HepG2 (cell line): ENCODE measurements around the gene CTNNA3. TPM values are rescaled to one million over a fixed set of nuclear protein-coding genes. Genes with fewer than 3 reads are reported as not detected.

ENCODE experiments used
- ATAC-seq: fragments of 200-7000 bp; cut with Tn5 transposase; 3 replicates; pipeline ENCODE4 v1.9.1; 2020; ENCODE audit warnings: mild to moderate bottlenecking, moderate library complexity
- BruUV-seq: library from RNA; stranded (reverse); fragments of 400-500 nt; replicated peaks from 2 replicates; lab custom pipeline; 2021; lab: Mats Ljungman, UMichigan
- CTCF ChIA-PET: fragments of 300-600 bp; formaldehyde crosslinking; extraction: SDS; loops from one replicate; lab custom pipeline; 2021; ENCODE audit warnings: low total read pairs, inconsistent platforms, low intra/inter-chr PET ratio; lab: Yijun Ruan, JAX
- POLR2A ChIA-PET: fragments of 350-600 bp; sonication (Branson Sonifier 250); formaldehyde crosslinking; loops from one replicate; lab custom pipeline; 2020; ENCODE audit warnings: antibody characterized with exemption, inconsistent platforms; lab: Yijun Ruan, JAX
- DNase-seq: peaks from one replicate; pipeline ENCODE4 v3.0.0-alpha.2; 2015; ENCODE audit warnings: low spot score
- FAIRE-seq: peaks from 3 replicates; lab custom pipeline; 2011; peaks lifted over from hg19 to GRCh38; lab: Jason Lieb, UNC
- H2AFZ ChIP-seq: one replicate; pipeline ENCODE4 v1.6.1; 2011; ENCODE audit warnings: low read length, inconsistent platforms
- H3K27ac ChIP-seq: fragments of 300-600 bp; 3 replicates; pipeline ENCODE4 v1.8.0; 2011; ENCODE audit warnings: mixed run types, mild to moderate bottlenecking, mixed read lengths, low read length, inconsistent platforms; ENCODE audit not compliant: insufficient read depth; ENCODE audit errors: extremely low read length
- H3K27me3 ChIP-seq, 2 experiments: fragments of 200-600 bp in 1 of 2; 2 replicates in 1 of 2; 3 replicates in 1 of 2; pipeline versions ENCODE4 v1.6.0 to v1.8.0; 2011; ENCODE audit warnings: low read length in 2 of 2, mild to moderate bottlenecking in 2 of 2, moderate library complexity in 2 of 2, inconsistent platforms in 1 of 2; ENCODE audit not compliant: insufficient read depth in 2 of 2, control insufficient read depth in 1 of 2
- H3K36me3 ChIP-seq, 2 experiments: fragments of 200-600 bp in 1 of 2; replicated peaks in 1 of 2; 2 replicates in 1 of 2; 3 replicates in 1 of 2; pipeline versions ENCODE4 v1.5.1 to v1.8.0; 2011; ENCODE audit warnings: low read length in 2 of 2, inconsistent platforms in 1 of 2; ENCODE audit not compliant: insufficient read depth in 2 of 2, control insufficient read depth in 1 of 2
- H3K4me1 ChIP-seq: 2 replicates; pipeline ENCODE4 v1.5.1; 2012; ENCODE audit warnings: low read length, inconsistent platforms; ENCODE audit not compliant: insufficient read depth
- H3K4me2 ChIP-seq: 2 replicates; pipeline ENCODE4 v1.6.0; 2011; ENCODE audit warnings: low read depth, low read length, inconsistent platforms
- H3K4me3 ChIP-seq, 3 experiments: fragments of 200-600 bp in 1 of 3; sonication (generic), shearing (Covaris generic) in 1 of 3; replicated peaks in 1 of 3; 2 replicates each; pipeline ENCODE4 v1.5.1; 2011 to 2016; ENCODE audit warnings: low read length in 3 of 3, inconsistent platforms in 2 of 3, low read depth in 2 of 3, mild to moderate bottlenecking in 2 of 3, control low read depth in 1 of 3, mixed read lengths in 1 of 3; ENCODE audit not compliant: insufficient read depth in 1 of 3
- H3K79me2 ChIP-seq: one replicate; pipeline ENCODE4 v1.6.1; 2011; ENCODE audit warnings: low read length, inconsistent platforms; ENCODE audit not compliant: insufficient read depth
- H3K9ac ChIP-seq: 2 replicates; pipeline ENCODE4 v1.6.0; 2011; ENCODE audit warnings: mild to moderate bottlenecking, low read depth, low read length, inconsistent platforms; ENCODE audit not compliant: insufficient read depth
- H3K9me3 ChIP-seq: 2 replicates; pipeline ENCODE4 v1.5.1; 2012; ENCODE audit warnings: mild to moderate bottlenecking, low read length
- H4K20me1 ChIP-seq: 2 replicates; pipeline ENCODE4 v1.6.0; 2011; ENCODE audit warnings: inconsistent platforms, mild to moderate bottlenecking, low read length, moderate library complexity; ENCODE audit not compliant: insufficient read depth
- CEBPB ChIP-seq: IDR thresholded peaks from 2 replicates; pipeline ENCODE4 v1.6.1; 2011; ENCODE audit warnings: low read depth, low read length, improper control_type of control experiment, borderline replicate concordance
- HNRNPH1 ChIP-seq: fragments of 200-400 bp; formaldehyde crosslinking; optimal IDR thresholded peaks from 2 replicates; pipeline ENCODE3; 2017; ENCODE audit warnings: mild to moderate bottlenecking, low read depth, low read length
- MXD3 ChIP-seq: IDR thresholded peaks from 2 replicates; pipeline ENCODE4 v1.6.1; 2016; ENCODE audit warnings: mild to moderate bottlenecking, missing biosample characterization, missing genetic modification reagents
- PHB2 ChIP-seq: fragments of 450-650 bp; IDR thresholded peaks from 2 replicates; pipeline ENCODE4 v1.6.1; 2018; ENCODE audit not compliant: partially characterized antibody
- RFX5 ChIP-seq: IDR thresholded peaks from 2 replicates; pipeline ENCODE4 v1.6.1; 2011; ENCODE audit warnings: low read depth, low read length, improper control_type of control experiment
- RXRB ChIP-seq: IDR thresholded peaks from 2 replicates; pipeline ENCODE4 v1.6.1; 2016; ENCODE audit warnings: borderline replicate concordance, missing genetic modification reagents, missing compliant biosample characterization
- WGBS: methylation state at CpG from one replicate; pipeline ENCODE4 v1.1.6; 2017; ENCODE audit warnings: low lambda C conversion rate; 5-methylcytosine and 5-hydroxymethylcytosine counted together
- in situ Hi-C: cut with HindIII; loops from 2 replicates; pipeline ENCODE4 v1.10.0; 2017; ENCODE audit warnings: low pct_unique_long_range_greater_than_20kb; ENCODE audit not compliant: extremely low pct_ligation_motif_present
- intact Hi-C: fragments of 100-400 bp; cut with micrococcal nuclease; formaldehyde crosslinking; loops from one replicate; pipeline ENCODE4 v1.10.0; 2022; ENCODE audit not compliant: unreplicated experiment
- polyA plus RNA-seq, 8 experiments: library from polyadenylated mRNA; depleted of rRNA in 3 of 8; stranded (reverse) in 7 of 8; unstranded in 1 of 8; fragments of >200 nt; fragmentation: Illumina TruSeq in 4 of 8; extraction: Trizol in 4 of 8; gene quantifications; 2 replicates each; pipeline versions ENCODE4 v1.2.1 to v1.2.3, GENCODE V29; 2011 to 2016; ENCODE audit warnings: low read depth in 4 of 8, missing spikeins in 1 of 8, mixed read lengths in 1 of 8; ENCODE audit not compliant: insufficient read depth in 1 of 8
- total RNA-seq, 5 experiments: library from RNA; depleted of rRNA; stranded (reverse); fragments of >200 nt; fragmentation: Illumina TruSeq; extraction: Trizol; gene quantifications; 2 replicates each; pipeline ENCODE4 v1.2.3, GENCODE V29; 2016; ENCODE audit warnings: low read depth in 1 of 5
- TF ChIP-seq, protein P1 (sequence below): sonication (generic); formaldehyde crosslinking; IDR thresholded peaks from 2 replicates; pipeline ENCODE4 v1.4.0; 2020; ENCODE audit warnings: missing genetic modification reagents, mild to moderate bottlenecking, borderline replicate concordance
- TF ChIP-seq, protein P2 (sequence below): sonication (generic); formaldehyde crosslinking; IDR thresholded peaks from 2 replicates; pipeline ENCODE4 v1.9.0; 2021; ENCODE audit warnings: mild to moderate bottlenecking, missing genetic modification reagents

Gene CTNNA3
- total and polyA plus RNA-seq, 2 of the 13 experiments (the other 11 are each of a cell fraction or from before 2014, with no cell fraction given): not detected

DNA sequence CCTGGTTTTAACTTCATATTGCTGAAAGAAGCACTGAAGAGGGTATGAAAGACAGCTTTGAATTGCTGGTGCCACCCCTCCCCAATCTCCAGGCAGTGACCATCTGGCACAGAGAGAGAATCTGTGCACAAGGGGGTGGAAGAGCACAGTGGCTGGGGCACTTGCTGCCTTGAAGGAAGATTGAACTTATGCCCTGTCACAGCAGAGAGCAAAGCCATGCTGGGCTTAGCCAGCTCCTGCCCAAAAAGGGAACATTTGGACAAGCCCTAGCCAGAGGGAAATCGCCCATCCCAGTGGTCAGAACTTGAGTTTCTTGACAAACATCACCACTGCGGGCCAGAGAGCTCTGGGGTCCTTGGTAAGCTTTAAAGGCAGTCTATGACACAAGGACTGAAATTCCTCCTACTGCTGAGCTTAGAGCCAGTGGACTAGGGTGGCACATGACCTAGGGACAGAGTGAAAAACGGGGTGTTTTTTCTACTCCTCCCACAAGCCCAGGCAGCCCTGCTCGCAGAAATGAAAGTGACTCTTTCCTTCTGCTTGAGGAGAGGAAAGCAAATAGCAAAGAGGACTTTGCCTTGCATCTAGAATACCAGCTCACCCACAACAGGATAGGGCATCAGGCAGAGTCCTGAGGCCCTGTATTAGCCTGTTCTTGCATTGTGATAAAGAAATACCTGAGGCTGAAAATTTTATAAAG, 257.2 kb downstream of the CTNNA3 start:
- no peaks in the 10 kb centered on the region for H3K27me3 ChIP-seq
- H3K9me3 ChIP-seq: no peaks in the 10 kb centered on the region
- ChIA-PET CTCF (no interaction called here), POLR2A (no interaction called here)
- H3K36me3 ChIP-seq: no peaks in the 10 kb centered on the region
- BruUV-seq: no TSS peak
- no peak for DNase-seq
- FAIRE-seq: no peak
- H3K4me1 ChIP-seq: no peaks in the 10 kb centered on the region
- no peak overlapping the region for H2AFZ ChIP-seq
- no peaks in the 10 kb centered on the region for H4K20me1 ChIP-seq
- TF ChIP-seq, protein P1, sequence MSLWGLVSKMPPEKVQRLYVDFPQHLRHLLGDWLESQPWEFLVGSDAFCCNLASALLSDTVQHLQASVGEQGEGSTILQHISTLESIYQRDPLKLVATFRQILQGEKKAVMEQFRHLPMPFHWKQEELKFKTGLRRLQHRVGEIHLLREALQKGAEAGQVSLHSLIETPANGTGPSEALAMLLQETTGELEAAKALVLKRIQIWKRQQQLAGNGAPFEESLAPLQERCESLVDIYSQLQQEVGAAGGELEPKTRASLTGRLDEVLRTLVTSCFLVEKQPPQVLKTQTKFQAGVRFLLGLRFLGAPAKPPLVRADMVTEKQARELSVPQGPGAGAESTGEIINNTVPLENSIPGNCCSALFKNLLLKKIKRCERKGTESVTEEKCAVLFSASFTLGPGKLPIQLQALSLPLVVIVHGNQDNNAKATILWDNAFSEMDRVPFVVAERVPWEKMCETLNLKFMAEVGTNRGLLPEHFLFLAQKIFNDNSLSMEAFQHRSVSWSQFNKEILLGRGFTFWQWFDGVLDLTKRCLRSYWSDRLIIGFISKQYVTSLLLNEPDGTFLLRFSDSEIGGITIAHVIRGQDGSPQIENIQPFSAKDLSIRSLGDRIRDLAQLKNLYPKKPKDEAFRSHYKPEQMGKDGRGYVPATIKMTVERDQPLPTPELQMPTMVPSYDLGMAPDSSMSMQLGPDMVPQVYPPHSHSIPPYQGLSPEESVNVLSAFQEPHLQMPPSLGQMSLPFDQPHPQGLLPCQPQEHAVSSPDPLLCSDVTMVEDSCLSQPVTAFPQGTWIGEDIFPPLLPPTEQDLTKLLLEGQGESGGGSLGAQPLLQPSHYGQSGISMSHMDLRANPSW (CRISPR knock-in tag): no peak
- H3K27ac ChIP-seq: no peak overlapping the region
- H3K79me2 ChIP-seq: no peaks in the 10 kb centered on the region
- in situ Hi-C loops (no loop called here), intact Hi-C loops (no loop called here)
- no peak overlapping the region for H3K9ac ChIP-seq
- WGBS: 0% methylated on average over 4 of the region's 4 CpGs
- no peak for ATAC-seq
- no peak overlapping the region for H3K4me2 ChIP-seq
- no peak overlapping the region for H3K4me3 ChIP-seq

GRCh38 chr10:67433276-67433675, 262.7 kb downstream of the CTNNA3 start:
- ChIA-PET CTCF (no interaction called here), POLR2A (no interaction called here)
- DNase-seq: no peak
- no peak for FAIRE-seq
- Histone ChIP-seq H3K4me1 (no peaks in the 10 kb centered on the region), H3K9me3 (no peaks in the 10 kb centered on the region), H3K27me3 (no peaks in the 10 kb centered on the region), H3K27ac (no peak overlapping the region), H3K9ac (no peak overlapping the region), H4K20me1 (no peaks in the 10 kb centered on the region), H3K36me3 (no peaks in the 10 kb centered on the region), H3K4me3 (no peak overlapping the region), H2AFZ (no peak overlapping the region), H3K4me2 (no peak overlapping the region), H3K79me2 (no peaks in the 10 kb centered on the region)
- intact Hi-C loops (no loop called here), in situ Hi-C loops (no loop called here)
- ATAC-seq: no peak
- WGBS: 4% methylated on average over 2 of the region's 2 CpGs
- no TSS peak for BruUV-seq
- TF ChIP-seq PHB2 (no peak), RFX5 (no peak), CEBPB (no peak), RXRB (CRISPR knock-in tag) (no peak), HNRNPH1 (no peak), MXD3 (no peak)
- TF ChIP-seq, protein P2, sequence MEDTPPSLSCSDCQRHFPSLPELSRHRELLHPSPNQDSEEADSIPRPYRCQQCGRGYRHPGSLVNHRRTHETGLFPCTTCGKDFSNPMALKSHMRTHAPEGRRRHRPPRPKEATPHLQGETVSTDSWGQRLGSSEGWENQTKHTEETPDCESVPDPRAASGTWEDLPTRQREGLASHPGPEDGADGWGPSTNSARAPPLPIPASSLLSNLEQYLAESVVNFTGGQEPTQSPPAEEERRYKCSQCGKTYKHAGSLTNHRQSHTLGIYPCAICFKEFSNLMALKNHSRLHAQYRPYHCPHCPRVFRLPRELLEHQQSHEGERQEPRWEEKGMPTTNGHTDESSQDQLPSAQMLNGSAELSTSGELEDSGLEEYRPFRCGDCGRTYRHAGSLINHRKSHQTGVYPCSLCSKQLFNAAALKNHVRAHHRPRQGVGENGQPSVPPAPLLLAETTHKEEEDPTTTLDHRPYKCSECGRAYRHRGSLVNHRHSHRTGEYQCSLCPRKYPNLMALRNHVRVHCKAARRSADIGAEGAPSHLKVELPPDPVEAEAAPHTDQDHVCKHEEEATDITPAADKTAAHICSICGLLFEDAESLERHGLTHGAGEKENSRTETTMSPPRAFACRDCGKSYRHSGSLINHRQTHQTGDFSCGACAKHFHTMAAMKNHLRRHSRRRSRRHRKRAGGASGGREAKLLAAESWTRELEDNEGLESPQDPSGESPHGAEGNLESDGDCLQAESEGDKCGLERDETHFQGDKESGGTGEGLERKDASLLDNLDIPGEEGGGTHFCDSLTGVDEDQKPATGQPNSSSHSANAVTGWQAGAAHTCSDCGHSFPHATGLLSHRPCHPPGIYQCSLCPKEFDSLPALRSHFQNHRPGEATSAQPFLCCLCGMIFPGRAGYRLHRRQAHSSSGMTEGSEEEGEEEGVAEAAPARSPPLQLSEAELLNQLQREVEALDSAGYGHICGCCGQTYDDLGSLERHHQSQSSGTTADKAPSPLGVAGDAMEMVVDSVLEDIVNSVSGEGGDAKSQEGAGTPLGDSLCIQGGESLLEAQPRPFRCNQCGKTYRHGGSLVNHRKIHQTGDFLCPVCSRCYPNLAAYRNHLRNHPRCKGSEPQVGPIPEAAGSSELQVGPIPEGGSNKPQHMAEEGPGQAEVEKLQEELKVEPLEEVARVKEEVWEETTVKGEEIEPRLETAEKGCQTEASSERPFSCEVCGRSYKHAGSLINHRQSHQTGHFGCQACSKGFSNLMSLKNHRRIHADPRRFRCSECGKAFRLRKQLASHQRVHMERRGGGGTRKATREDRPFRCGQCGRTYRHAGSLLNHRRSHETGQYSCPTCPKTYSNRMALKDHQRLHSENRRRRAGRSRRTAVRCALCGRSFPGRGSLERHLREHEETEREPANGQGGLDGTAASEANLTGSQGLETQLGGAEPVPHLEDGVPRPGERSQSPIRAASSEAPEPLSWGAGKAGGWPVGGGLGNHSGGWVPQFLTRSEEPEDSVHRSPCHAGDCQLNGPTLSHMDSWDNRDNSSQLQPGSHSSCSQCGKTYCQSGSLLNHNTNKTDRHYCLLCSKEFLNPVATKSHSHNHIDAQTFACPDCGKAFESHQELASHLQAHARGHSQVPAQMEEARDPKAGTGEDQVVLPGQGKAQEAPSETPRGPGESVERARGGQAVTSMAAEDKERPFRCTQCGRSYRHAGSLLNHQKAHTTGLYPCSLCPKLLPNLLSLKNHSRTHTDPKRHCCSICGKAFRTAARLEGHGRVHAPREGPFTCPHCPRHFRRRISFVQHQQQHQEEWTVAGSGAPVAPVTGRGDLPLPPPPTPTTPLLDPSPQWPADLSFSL (CRISPR knock-in tag): no peak
